HG03280 (cell line): Measurements from ENCODE around the gene STIM2.

ENCODE experiments used
- ATAC-seq: cut with Tn5 transposase; IDR thresholded peaks from one replicate; pipeline ENCODE4 v1.9.1; 2021; ENCODE audit warnings: mild to moderate bottlenecking, moderate library complexity; ENCODE audit not compliant: unreplicated experiment

Gene STIM2

GRCh38 chr4:26896636-26897035 lies 36.0 kb downstream of the STIM2 start:
- no peak for ATAC-seq

- ATAC-seq, result no peak
Observed at GRCh38 chr4:26899991-26900390, 39.4 kb downstream of the STIM2 start.

- ATAC-seq, result no peak
Observed at GRCh38 chr4:26900765-26901164, 40.1 kb downstream of the STIM2 start.

GRCh38 chr4:26905172-26905571 lies 44.5 kb downstream of the STIM2 start:
- no peak for ATAC-seq

GRCh38 chr4:26907731-26908599 lies 47.3 kb downstream of the STIM2 start:
- ATAC-seq, result no peak

- ATAC-seq, result no peak
Observed at GRCh38 chr4:26909369-26909768, 48.7 kb downstream of the STIM2 start.

- ATAC-seq, result no peak
Observed at GRCh38 chr4:26911254-26911653, 50.6 kb downstream of the STIM2 start.

- ATAC-seq, result no peak
Observed at GRCh38 chr4:26912069-26912468, 51.4 kb downstream of the STIM2 start.

- no peak for ATAC-seq
Observed at GRCh38 chr4:26912810-26913209, 52.2 kb downstream of the STIM2 start.

- no peak for ATAC-seq
Observed at GRCh38 chr4:26916195-26916594, 55.6 kb downstream of the STIM2 start.

- ATAC-seq, result no peak
Observed at GRCh38 chr4:26930964-26931363, 70.3 kb downstream of the STIM2 start.

GRCh38 chr4:26931451-26931850 lies 70.8 kb downstream of the STIM2 start:
- no peak for ATAC-seq

- no peak for ATAC-seq
Observed at GRCh38 chr4:26931966-26932365, 71.3 kb downstream of the STIM2 start.

- no peak for ATAC-seq
Observed at GRCh38 chr4:26935397-26935796, 74.8 kb downstream of the STIM2 start.

- no peak for ATAC-seq
Observed at GRCh38 chr4:26936284-26937065, 75.8 kb downstream of the STIM2 start.

- no peak for ATAC-seq
Observed at GRCh38 chr4:26937139-26937538, 76.5 kb downstream of the STIM2 start.

- no peak for ATAC-seq
Observed at GRCh38 chr4:26937567-26937966, 76.9 kb downstream of the STIM2 start.

GRCh38 chr4:26938516-26938915 lies 77.9 kb downstream of the STIM2 start:
- no peak for ATAC-seq

GRCh38 chr4:26941951-26942350 lies 81.3 kb downstream of the STIM2 start:
- ATAC-seq, result no peak

- ATAC-seq, result no peak
Observed at GRCh38 chr4:26942871-26943270, 82.2 kb downstream of the STIM2 start.

GRCh38 chr4:26943391-26943790 lies 82.8 kb downstream of the STIM2 start:
- ATAC-seq, result no peak

GRCh38 chr4:26945794-26946193 lies 85.2 kb downstream of the STIM2 start:
- ATAC-seq, result no peak
